ENCODE measurements around the gene FILIP1L. TPM values are rescaled to one million over a fixed set of nuclear protein-coding genes. Genes with fewer than 3 reads are reported as not detected.

The FILIP1L gene
- total and polyA plus RNA-seq, 4 experiments from 2014 or later: 0.32 TPM; not detected in 3

- CTCF ChIA-PET (ENCODE audit: partially characterized antibody): no interaction called here
- intact Hi-C loops (cut with micrococcal nuclease): no loop called here
- DNase-seq: no peak
- Mint-ChIP-seq H3K9me3 (no peaks in the 10 kb centered on the region), H3K36me3 (peaks cover 0 to 3% of the 10 kb centered on the region in 2 donors), H3K27ac (no peak overlapping the region), H3K4me3 (no peak overlapping the region), H3K27me3 (no peaks in the 10 kb centered on the region), H3K4me1 (no peaks in the 10 kb centered on the region)
- POLR2A ChIA-PET (ENCODE audit: partially characterized antibody): no interaction called here
- H3K27ac ChIP-seq (ENCODE audit: low read depth, low read length): no peak overlapping the region
- H3K4me3 ChIP-seq (ENCODE audit: low read length in 2 of 2): no peak overlapping the region
- H3K27me3 ChIP-seq (ENCODE audit: insufficient read depth, low read length): no peaks in the 10 kb centered on the region
- no peaks in the 10 kb centered on the region for H3K9me3 ChIP-seq (ENCODE audit: control insufficient read depth in 1 of 2, low read length in 2 of 2)
- H3K4me1 ChIP-seq (ENCODE audit: insufficient read depth, low read length): no peaks in the 10 kb centered on the region
- no peaks in the 10 kb centered on the region for H3K36me3 ChIP-seq (ENCODE audit: insufficient read depth, low read length)
Measured at GRCh38 chr3:100030914-100031425, 83.3 kb downstream of the FILIP1L start.

DNA sequence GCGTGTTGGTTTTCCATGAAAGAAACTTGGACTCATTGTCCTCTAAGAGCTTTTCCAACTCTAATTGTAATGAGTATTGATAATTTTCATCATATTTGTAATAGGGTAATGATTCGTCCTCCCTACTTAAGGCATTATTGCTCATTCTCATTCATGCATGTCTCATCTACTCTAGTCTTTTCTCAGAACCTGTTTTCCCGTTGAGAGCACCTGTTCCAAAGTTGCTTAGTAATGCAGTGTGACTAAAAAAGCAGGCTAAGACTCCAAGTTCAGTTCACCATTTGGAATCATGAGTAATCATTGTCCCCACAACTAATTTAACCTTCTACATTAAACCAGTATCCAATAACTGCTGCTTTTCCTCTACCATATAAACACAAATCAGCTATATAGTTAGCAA is 84.0 kb downstream of the FILIP1L start:
- no peaks in the 10 kb centered on the region for H3K4me1 ChIP-seq (ENCODE audit: insufficient read depth, low read length)
- Mint-ChIP-seq H3K4me1 (no peaks in the 10 kb centered on the region), H3K36me3 (peaks cover 0 to 3% of the 10 kb centered on the region in 2 donors), H3K27me3 (no peaks in the 10 kb centered on the region), H3K4me3 (no peak overlapping the region), H3K9me3 (no peaks in the 10 kb centered on the region), H3K27ac (no peak overlapping the region)
- intact Hi-C loops (cut with micrococcal nuclease): no loop called here
- H3K4me3 ChIP-seq (ENCODE audit: low read length in 2 of 2): no peak overlapping the region
- no peaks in the 10 kb centered on the region for H3K9me3 ChIP-seq (ENCODE audit: control insufficient read depth in 1 of 2, low read length in 2 of 2)
- no peak for DNase-seq
- ChIA-PET POLR2A (ENCODE audit: partially characterized antibody) (no interaction called here), CTCF (ENCODE audit: partially characterized antibody) (interaction anchor here (1.6 kb wide), 1 partner anchor 10 kb away, joined by 7 read pairs; no protein-coding TSS in a partner anchor)
- H3K27ac ChIP-seq (ENCODE audit: low read depth, low read length): no peak overlapping the region
- H3K27me3 ChIP-seq (ENCODE audit: insufficient read depth, low read length): no peaks in the 10 kb centered on the region
- H3K36me3 ChIP-seq (ENCODE audit: insufficient read depth, low read length): no peaks in the 10 kb centered on the region

GRCh38 chr3:100029689-100030088 is 84.6 kb downstream of the FILIP1L start:
- Histone ChIP-seq H3K4me3 (ENCODE audit: low read length in 2 of 2) (no peak overlapping the region), H3K9me3 (ENCODE audit: control insufficient read depth in 1 of 2, low read length in 2 of 2) (no peaks in the 10 kb centered on the region), H3K27me3 (ENCODE audit: insufficient read depth, low read length) (no peaks in the 10 kb centered on the region), H3K4me1 (ENCODE audit: insufficient read depth, low read length) (no peaks in the 10 kb centered on the region), H3K36me3 (ENCODE audit: insufficient read depth, low read length) (no peaks in the 10 kb centered on the region), H3K27ac (ENCODE audit: low read depth, low read length) (no peak overlapping the region)
- ChIA-PET CTCF (ENCODE audit: partially characterized antibody) (interaction anchor here (0.8 to 1.7 kb wide), 6 partner anchors 9 to 39 kb away, joined by 3 to 7 read pairs (median 4); no protein-coding TSS in a partner anchor), POLR2A (ENCODE audit: partially characterized antibody) (no interaction called here)
- no peaks in the 10 kb centered on the region for H3K9me3 Mint-ChIP-seq
- H3K27me3 Mint-ChIP-seq: no peaks in the 10 kb centered on the region
- intact Hi-C loops (cut with micrococcal nuclease): no loop called here
- no peak for DNase-seq
- no peaks in the 10 kb centered on the region for H3K4me1 Mint-ChIP-seq
- no peak overlapping the region for H3K4me3 Mint-ChIP-seq
- H3K36me3 Mint-ChIP-seq: peaks cover 0 to 3% of the 10 kb centered on the region in 2 donors
- H3K27ac Mint-ChIP-seq: no peak overlapping the region

GRCh38 chr3:100029052-100029451 is 85.2 kb downstream of the FILIP1L start:
- Mint-ChIP-seq H3K27me3 (no peaks in the 10 kb centered on the region), H3K27ac (no peak overlapping the region), H3K36me3 (peaks cover 2 to 6% of the 10 kb centered on the region in 2 donors), H3K4me1 (no peaks in the 10 kb centered on the region), H3K4me3 (no peak overlapping the region), H3K9me3 (peaks cover 0 to under 1% (median 0%) of the 10 kb centered on the region in 8 donors)
- no peak overlapping the region for H3K27ac ChIP-seq (ENCODE audit: low read depth, low read length)
- H3K4me1 ChIP-seq (ENCODE audit: insufficient read depth, low read length): no peaks in the 10 kb centered on the region
- no peaks in the 10 kb centered on the region for H3K27me3 ChIP-seq (ENCODE audit: insufficient read depth, low read length)
- intact Hi-C loops (cut with micrococcal nuclease): no loop called here
- POLR2A ChIA-PET (ENCODE audit: partially characterized antibody): no interaction called here
- no peak for DNase-seq
- no peak overlapping the region for H3K4me3 ChIP-seq (ENCODE audit: low read length in 2 of 2)
- H3K36me3 ChIP-seq (ENCODE audit: insufficient read depth, low read length): no peaks in the 10 kb centered on the region
- H3K9me3 ChIP-seq (ENCODE audit: control insufficient read depth in 1 of 2, low read length in 2 of 2): no peaks in the 10 kb centered on the region
- CTCF ChIA-PET (ENCODE audit: partially characterized antibody): interaction anchor here (0.8 to 1.7 kb wide), 6 partner anchors 8 to 39 kb away, joined by 3 to 7 read pairs (median 4); no protein-coding TSS in a partner anchor

GRCh38 chr3:100027321-100027720 is 87.0 kb downstream of the FILIP1L start:
- no peaks in the 10 kb centered on the region for H3K27me3 Mint-ChIP-seq
- H3K9me3 Mint-ChIP-seq: peaks cover 0 to 2% (median 0%) of the 10 kb centered on the region in 8 donors
- no peaks in the 10 kb centered on the region for H3K9me3 ChIP-seq (ENCODE audit: control insufficient read depth in 1 of 2, low read length in 2 of 2)
- no peaks in the 10 kb centered on the region for H3K36me3 ChIP-seq (ENCODE audit: insufficient read depth, low read length)
- intact Hi-C loops (cut with micrococcal nuclease): no loop called here
- CTCF ChIA-PET (ENCODE audit: partially characterized antibody): no interaction called here
- H3K27me3 ChIP-seq (ENCODE audit: insufficient read depth, low read length): no peaks in the 10 kb centered on the region
- no peak overlapping the region for H3K27ac Mint-ChIP-seq
- H3K27ac ChIP-seq (ENCODE audit: low read depth, low read length): no peak overlapping the region
- no peak overlapping the region for H3K4me3 Mint-ChIP-seq
- POLR2A ChIA-PET (ENCODE audit: partially characterized antibody): no interaction called here
- no peak for DNase-seq
- H3K4me1 ChIP-seq (ENCODE audit: insufficient read depth, low read length): no peaks in the 10 kb centered on the region
- peaks cover 8 to 19% of the 10 kb centered on the region in 2 donors for H3K36me3 Mint-ChIP-seq
- H3K4me3 ChIP-seq (ENCODE audit: low read length in 2 of 2): no peak overlapping the region
- no peaks in the 10 kb centered on the region for H3K4me1 Mint-ChIP-seq

DNA sequence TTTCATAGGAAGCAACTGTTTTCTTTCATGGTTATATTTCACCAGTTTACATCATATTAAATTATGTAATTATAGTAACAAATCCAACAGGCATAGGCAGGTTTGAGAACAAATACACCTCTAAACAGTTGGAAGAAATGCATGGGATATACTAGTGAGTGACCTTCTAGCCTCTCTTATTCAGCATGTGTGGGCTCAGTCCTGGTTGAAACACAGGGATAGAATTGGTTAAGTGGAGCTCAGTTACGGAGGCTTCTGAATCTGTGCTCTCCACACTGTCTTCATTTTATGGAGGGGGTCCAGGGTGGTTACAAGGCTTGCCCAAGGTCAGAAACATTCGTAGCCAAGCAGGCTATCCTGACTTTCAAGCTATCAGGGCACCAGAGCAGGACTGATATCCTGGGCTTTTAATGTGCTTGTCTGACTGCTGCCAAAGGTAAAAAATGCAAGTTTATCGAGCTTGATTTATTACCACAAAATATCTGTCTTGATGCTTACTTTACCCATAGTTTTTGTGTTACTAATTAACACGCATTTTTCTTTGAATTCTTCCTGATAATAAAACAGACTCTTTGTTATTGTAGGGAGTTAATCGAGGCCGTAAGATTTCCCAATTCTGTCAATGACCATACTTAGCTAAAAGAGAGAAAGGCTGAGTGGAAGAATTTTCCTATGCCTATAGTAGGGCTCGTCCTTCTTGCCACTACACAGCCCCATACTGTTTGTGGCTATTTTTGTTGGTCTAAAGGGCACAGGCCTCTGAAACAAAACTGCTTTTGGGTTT is 89.6 kb downstream of the FILIP1L start:
- no peaks in the 10 kb centered on the region for H3K27me3 ChIP-seq (ENCODE audit: insufficient read depth, low read length)
- POLR2A ChIA-PET (ENCODE audit: partially characterized antibody): no interaction called here
- no peak overlapping the region for H3K27ac ChIP-seq (ENCODE audit: low read depth, low read length)
- H3K36me3 ChIP-seq (ENCODE audit: insufficient read depth, low read length): no peaks in the 10 kb centered on the region
- Mint-ChIP-seq H3K4me3 (no peak overlapping the region), H3K36me3 (peaks cover 9 to 21% of the 10 kb centered on the region in 2 donors), H3K27me3 (no peaks in the 10 kb centered on the region), H3K9me3 (peaks cover 0 to 2% (median 0%) of the 10 kb centered on the region in 8 donors), H3K27ac (no peak overlapping the region), H3K4me1 (no peaks in the 10 kb centered on the region)
- H3K9me3 ChIP-seq (ENCODE audit: control insufficient read depth in 1 of 2, low read length in 2 of 2): no peaks in the 10 kb centered on the region
- intact Hi-C loops (cut with micrococcal nuclease): no loop called here
- DNase-seq: no peak
- H3K4me1 ChIP-seq (ENCODE audit: insufficient read depth, low read length): no peaks in the 10 kb centered on the region
- CTCF ChIA-PET (ENCODE audit: partially characterized antibody): no interaction called here
- H3K4me3 ChIP-seq (ENCODE audit: low read length in 2 of 2): no peak overlapping the region

DNA sequence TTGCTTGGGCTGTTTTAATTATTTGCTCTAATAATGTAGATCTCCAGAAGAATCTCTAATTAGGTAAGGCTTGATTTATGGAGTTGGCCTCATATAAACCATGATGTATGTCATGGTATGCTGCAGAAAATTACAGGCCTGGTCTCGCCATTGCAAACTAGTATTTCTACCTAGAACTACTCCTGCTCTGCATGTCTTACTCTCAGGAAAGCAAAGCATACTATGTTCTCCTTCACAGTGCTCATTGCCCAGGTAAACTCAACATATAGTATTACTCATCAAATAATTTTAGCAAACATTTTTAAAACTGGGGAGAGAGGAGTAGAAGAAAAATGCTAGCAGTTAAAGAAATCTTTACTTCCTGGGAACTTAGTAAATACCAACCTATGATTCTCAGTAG is 90.7 kb downstream of the FILIP1L start:
- Mint-ChIP-seq H3K4me3 (no peak overlapping the region), H3K4me1 (peaks cover 0 to 2% (median under 1%) of the 10 kb centered on the region in 4 donors), H3K27me3 (no peaks in the 10 kb centered on the region), H3K27ac (no peak overlapping the region), H3K36me3 (peaks cover 9 to 21% of the 10 kb centered on the region in 2 donors), H3K9me3 (peaks cover 0 to 2% (median 0%) of the 10 kb centered on the region in 8 donors)
- no peak for DNase-seq
- H3K9me3 ChIP-seq (ENCODE audit: control insufficient read depth in 1 of 2, low read length in 2 of 2): no peaks in the 10 kb centered on the region
- no peaks in the 10 kb centered on the region for H3K4me1 ChIP-seq (ENCODE audit: insufficient read depth, low read length)
- ChIA-PET CTCF (ENCODE audit: partially characterized antibody) (no interaction called here), POLR2A (ENCODE audit: partially characterized antibody) (no interaction called here)
- H3K4me3 ChIP-seq (ENCODE audit: low read length in 2 of 2): no peak overlapping the region
- H3K27me3 ChIP-seq (ENCODE audit: insufficient read depth, low read length): no peaks in the 10 kb centered on the region
- intact Hi-C loops (cut with micrococcal nuclease): no loop called here
- no peaks in the 10 kb centered on the region for H3K36me3 ChIP-seq (ENCODE audit: insufficient read depth, low read length)
- no peak overlapping the region for H3K27ac ChIP-seq (ENCODE audit: low read depth, low read length)
